Effector memory CD4-positive, alpha-beta T cell (primary cell): ENCODE data around the gene ZC3H15.
"Not testable (repeated sequence)": the region's sequence is repeated elsewhere in the genome, so short reads cannot be mapped to it uniquely, and the experiment has no call there.

ENCODE experiments used
- DNase-seq, 3 donors: peaks; one replicate each; pipeline ENCODE4 v3.0.0-alpha.2; 2020
- H3K27ac ChIP-seq: 2 replicates; pipeline ENCODE4 v1.7.0; 2013; ENCODE audit warnings: mild to moderate bottlenecking, low read length, moderate library complexity; ENCODE audit not compliant: insufficient read depth, poor library complexity, severe bottlenecking
- H3K27me3 ChIP-seq: replicated peaks from 2 replicates; pipeline ENCODE4 v1.7.0; 2013; ENCODE audit warnings: mild to moderate bottlenecking, low read length; ENCODE audit not compliant: insufficient read depth, control insufficient read depth, poor library complexity, severe bottlenecking
- H3K36me3 ChIP-seq: 2 replicates; pipeline ENCODE4 v1.7.0; 2013; ENCODE audit warnings: mild to moderate bottlenecking, low read length, moderate library complexity; ENCODE audit not compliant: control insufficient read depth, insufficient read depth
- H3K4me1 ChIP-seq: 2 replicates; pipeline ENCODE4 v1.7.0; 2013; ENCODE audit warnings: low read length, mild to moderate bottlenecking; ENCODE audit not compliant: control insufficient read depth, insufficient read depth, poor library complexity, severe bottlenecking
- H3K4me3 ChIP-seq: 2 replicates; pipeline ENCODE4 v1.7.0; 2013; ENCODE audit warnings: low read length, low read depth, mild to moderate bottlenecking; ENCODE audit not compliant: insufficient read depth, poor library complexity, severe bottlenecking
- H3K9me3 ChIP-seq: 2 replicates; pipeline ENCODE4 v1.7.0; 2013; ENCODE audit warnings: mild to moderate bottlenecking, low read length, moderate library complexity; ENCODE audit not compliant: control insufficient read depth
- total RNA-seq, 3 donors: gene quantifications; one replicate each; lab custom pipeline; 2026; lab: John Stamatoyannopoulos, UW

ZC3H15 gene
- 117 to 164 (median 122) reads per million in 3 donors for total RNA-seq

DNA sequence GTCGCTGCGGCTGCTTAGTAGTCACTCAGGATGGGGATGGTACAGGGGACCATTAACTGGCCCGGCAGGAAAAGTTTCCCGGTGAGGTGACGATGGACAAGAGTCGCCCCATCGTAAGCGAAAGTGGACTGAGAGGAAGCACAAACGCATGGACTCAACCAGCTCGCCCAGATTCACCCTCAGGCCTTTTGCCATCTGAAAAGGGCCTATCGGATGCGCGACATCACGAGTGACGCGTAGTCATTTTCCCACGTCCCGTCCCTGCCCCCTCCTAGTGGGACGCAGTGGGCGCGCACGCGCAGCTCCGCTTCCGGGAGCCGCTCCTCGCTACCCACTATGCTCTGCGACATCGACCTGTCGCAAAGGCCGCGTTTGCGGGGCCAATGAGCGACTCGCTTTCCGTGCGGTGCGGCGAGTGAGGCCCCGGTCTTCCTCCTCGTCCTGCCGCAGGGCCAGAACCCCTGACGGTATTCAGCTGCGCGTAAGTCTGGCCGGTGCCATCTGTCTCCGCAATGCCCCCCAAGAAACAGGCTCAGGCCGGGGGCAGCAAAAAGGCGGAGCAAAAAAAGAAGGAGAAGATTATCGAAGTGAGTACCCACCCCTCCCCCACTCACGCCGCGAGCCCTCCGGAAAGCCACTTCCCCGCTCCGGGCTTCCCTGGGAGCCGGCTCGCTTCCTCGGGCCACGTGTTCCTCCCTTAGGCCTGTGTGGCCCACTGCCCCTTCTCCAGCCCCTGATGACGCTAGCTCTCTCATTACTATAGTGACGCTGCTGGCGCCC, at the start of gene ZC3H15:
Gene ZC3H15, plus strand, starts transcription at position 390 of the 780 bp plus-strand sequence. Its CDS starts 123 bp downstream, at position 513.
- H3K27me3 ChIP-seq = no peaks in the 10 kb centered on the region
- peak within 1 kb of the TSS; percentile 93 for H3K27ac ChIP-seq
- DNase-seq = peak; percentile 94 to 96 (median 95)
- no peaks in the 10 kb centered on the region for H3K9me3 ChIP-seq
- H3K36me3 ChIP-seq = no peaks in the 10 kb centered on the region
- peak within 1 kb of the TSS; percentile 86 for H3K4me3 ChIP-seq
- H3K4me1 ChIP-seq = peaks cover 11% of the 10 kb centered on the region

DNA sequence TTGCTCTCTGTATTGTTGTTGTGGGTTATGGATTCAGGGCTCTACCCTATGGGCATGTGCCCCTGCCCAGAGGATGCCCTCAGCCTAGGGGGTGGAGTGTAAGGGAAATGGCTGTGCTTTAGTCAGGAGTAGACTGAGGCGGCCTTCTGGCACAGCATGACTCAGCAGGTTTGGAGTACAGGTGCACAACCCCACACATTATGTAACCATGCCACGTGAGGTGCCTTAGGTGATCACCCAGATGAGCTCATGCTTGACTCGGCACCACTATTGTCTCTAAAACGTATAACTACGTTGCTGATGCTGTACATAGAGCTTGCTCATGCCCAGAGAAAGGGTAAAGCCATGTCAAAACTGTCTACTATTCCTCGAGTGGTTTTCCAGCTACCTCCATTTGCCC, 48.3 kb upstream of the ZC3H15 start:
- no peak overlapping the region for H3K4me3 ChIP-seq
- H3K4me1 ChIP-seq = no peaks in the 10 kb centered on the region

DNA sequence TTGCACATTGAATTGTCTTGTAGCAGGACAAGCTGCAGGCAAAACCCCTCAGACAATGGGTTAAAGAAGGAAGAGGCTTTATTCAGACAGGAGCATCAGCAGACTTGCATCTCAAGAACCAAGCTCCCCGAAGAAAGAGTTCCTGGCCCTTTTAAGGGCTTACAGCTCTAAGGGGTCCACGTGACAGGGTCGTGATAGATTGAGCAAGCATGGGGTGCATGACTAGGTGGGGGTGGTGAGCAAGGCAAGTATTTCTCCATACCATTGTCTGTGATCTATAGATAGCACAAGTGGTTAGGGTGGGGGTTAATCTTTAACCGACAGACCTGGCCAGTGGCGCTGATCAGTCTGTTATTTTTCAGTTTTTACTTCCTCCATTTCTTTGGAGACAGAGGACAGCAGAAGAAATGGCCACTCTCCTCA, 46.4 kb upstream of the ZC3H15 start:
- not testable (repeated sequence) for H3K9me3 ChIP-seq, H3K4me1 ChIP-seq, H3K36me3 ChIP-seq, DNase-seq, H3K27ac ChIP-seq, H3K4me3 ChIP-seq, H3K27me3 ChIP-seq

More for the DNA sequence above, 48.3 kb upstream of the ZC3H15 start:
- DNase-seq = no peak
- Histone ChIP-seq H3K27ac (no peak overlapping the region), H3K9me3 (no peaks in the 10 kb centered on the region), H3K27me3 (no peaks in the 10 kb centered on the region), H3K36me3 (no peaks in the 10 kb centered on the region)

DNA sequence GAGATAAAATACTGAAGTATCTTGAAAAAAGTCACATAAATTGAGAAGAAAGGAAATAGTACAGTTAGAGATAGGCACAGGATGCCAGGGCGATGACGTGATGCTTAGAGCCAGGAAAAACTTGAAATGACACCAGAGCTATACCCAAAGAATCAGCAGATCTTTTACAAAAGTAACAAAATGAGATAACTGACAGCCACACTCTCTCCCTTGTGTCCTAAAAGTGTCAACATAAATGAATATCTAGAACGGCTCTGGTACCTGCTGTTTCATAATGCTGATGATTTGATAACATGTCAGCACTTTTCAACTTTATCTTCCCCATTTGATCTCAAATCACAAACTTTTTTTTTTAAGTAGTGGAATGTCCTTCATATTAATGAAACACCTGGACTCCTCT, 45.6 kb upstream of the ZC3H15 start:
- H3K4me1 ChIP-seq = no peaks in the 10 kb centered on the region
- no peak overlapping the region for H3K4me3 ChIP-seq
- no peaks in the 10 kb centered on the region for H3K36me3 ChIP-seq
- H3K9me3 ChIP-seq = no peaks in the 10 kb centered on the region
- no peak for DNase-seq
- no peaks in the 10 kb centered on the region for H3K27me3 ChIP-seq
- H3K27ac ChIP-seq = no peak overlapping the region

DNA sequence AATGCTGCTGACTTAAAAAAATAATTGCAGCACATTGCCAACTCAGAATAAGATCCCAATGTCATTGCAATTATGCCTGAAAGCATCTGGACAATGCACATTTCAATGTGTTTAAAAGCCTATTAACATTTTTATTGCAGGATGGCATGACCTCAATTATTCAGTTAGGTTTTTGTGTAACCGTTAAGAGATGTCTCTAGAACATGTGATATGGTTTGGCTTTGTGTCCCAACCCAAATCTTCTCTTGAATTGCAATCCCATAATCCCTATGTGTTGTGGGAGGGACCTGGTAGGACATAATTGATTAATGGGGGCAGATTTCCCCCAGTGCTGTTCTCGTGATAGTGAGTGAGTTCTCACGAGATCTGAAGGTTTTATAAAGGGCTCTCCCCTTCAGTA, 43.2 kb upstream of the ZC3H15 start:
- H3K4me3 ChIP-seq = no peak overlapping the region
- no peaks in the 10 kb centered on the region for H3K4me1 ChIP-seq
- no peaks in the 10 kb centered on the region for H3K36me3 ChIP-seq
- H3K9me3 ChIP-seq = no peaks in the 10 kb centered on the region
- no peak overlapping the region for H3K27ac ChIP-seq
- no peak for DNase-seq
- no peaks in the 10 kb centered on the region for H3K27me3 ChIP-seq

DNA sequence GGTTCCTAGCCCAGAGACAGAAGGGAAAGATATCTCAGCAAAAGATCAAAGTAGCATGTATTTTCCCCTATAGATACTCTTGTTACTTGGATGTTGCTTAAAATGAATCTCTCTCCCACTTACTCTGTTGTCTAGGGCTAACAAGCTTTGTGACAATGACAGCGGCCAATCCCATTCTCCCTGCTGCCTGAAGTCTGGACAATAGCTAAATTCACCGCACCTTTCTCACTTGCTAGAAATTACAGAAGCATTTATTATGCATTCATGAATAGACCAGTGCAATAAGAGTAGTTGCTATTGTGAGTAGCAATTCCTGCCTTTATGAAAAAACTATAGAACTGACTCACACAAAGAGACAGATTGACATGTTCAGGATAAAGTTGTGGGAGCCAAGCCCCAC, 42.2 kb upstream of the ZC3H15 start:
- H3K27ac ChIP-seq = no peak overlapping the region

DNA sequence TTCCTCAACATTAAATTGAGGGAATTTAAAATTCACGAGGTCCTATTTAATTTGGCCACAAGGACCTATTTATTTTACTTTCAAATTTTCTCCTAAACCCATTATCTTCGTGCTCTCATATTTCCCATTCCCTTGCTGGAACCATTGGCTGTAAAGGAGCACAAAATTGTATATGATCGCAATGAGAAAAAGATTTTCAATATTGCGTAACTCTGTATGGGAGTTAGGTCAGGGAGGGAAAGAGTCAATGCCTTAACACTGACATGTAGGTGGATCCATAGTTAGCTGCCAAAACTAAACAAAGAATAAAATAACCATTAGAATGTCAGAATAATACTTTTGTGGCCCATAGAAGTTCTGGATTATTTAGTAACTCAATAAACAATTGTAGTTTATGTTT, 40.6 kb upstream of the ZC3H15 start:
- no peaks in the 10 kb centered on the region for H3K36me3 ChIP-seq
- no peak overlapping the region for H3K27ac ChIP-seq
- no peaks in the 10 kb centered on the region for H3K4me1 ChIP-seq
- no peaks in the 10 kb centered on the region for H3K27me3 ChIP-seq
- no peak for DNase-seq
- no peak overlapping the region for H3K4me3 ChIP-seq
- no peaks in the 10 kb centered on the region for H3K9me3 ChIP-seq

More for the DNA sequence above, 42.2 kb upstream of the ZC3H15 start:
- Histone ChIP-seq H3K27me3 (no peaks in the 10 kb centered on the region), H3K9me3 (no peaks in the 10 kb centered on the region), H3K4me3 (no peak overlapping the region), H3K36me3 (no peaks in the 10 kb centered on the region), H3K4me1 (no peaks in the 10 kb centered on the region)
- DNase-seq = no peak

DNA sequence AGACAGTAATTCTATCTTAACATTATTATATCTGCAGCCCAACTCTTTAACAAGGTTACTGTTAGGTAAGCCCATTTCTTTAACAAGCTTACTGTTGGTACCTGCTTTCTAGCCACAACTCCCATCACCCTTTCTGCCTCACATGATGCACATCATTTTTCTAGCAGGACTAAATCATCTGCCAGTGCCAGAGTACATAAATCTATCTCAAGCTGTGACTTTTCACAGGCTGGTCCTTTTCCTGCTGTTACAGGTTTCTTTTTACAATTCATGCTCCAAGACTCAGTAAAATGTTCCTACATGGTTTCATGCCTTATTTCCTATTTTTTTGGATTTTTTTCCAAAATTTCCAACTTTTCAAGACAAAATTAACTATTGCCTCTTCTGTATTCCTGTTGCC, 30.4 kb upstream of the ZC3H15 start:
- Histone ChIP-seq H3K36me3 (no peaks in the 10 kb centered on the region), H3K27ac (no peak overlapping the region), H3K27me3 (no peaks in the 10 kb centered on the region), H3K9me3 (no peaks in the 10 kb centered on the region), H3K4me1 (no peaks in the 10 kb centered on the region), H3K4me3 (no peak overlapping the region)
- no peak for DNase-seq

DNA sequence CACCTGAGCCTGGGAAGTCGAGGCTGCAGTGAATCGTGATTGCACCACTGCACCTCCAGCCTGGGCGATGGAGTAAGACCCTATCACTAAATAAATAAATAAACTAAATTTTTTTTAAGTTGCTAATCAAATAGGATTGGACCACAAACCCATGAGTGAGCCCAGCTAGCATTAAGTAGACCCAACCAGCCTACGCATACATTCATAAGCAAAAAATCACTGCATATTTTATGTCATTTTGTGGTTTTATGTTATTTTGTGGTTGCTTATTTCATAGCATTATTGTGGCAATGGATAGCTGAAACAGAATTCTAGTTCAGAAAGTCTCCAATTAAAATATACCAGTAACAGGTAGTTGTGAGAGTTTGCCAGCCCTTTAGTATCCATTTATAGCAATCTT, 29.1 kb upstream of the ZC3H15 start:
- no peaks in the 10 kb centered on the region for H3K36me3 ChIP-seq
- no peaks in the 10 kb centered on the region for H3K9me3 ChIP-seq
- no peak for DNase-seq
- no peaks in the 10 kb centered on the region for H3K4me1 ChIP-seq
- H3K27me3 ChIP-seq = no peaks in the 10 kb centered on the region
- no peak overlapping the region for H3K4me3 ChIP-seq
- no peak overlapping the region for H3K27ac ChIP-seq

DNA sequence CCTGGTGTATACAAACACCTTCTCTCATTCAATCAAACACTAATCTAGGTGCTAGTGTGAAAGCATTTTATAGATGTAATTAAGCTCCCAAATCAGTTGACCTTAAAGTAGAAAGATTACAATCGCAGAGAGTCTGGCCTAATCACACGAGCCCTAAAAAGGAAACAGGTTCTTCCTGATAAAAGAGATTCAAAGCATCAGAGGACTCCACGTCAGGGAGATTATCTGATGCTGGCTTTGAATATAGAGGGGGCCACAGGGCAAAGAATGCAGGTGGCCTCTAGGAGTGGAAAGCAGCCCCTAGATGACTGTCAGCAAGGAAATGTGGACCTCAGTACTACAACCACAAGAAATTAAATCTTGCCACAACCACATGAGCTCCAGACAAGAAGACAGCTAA, 28.2 kb upstream of the ZC3H15 start:
- no peaks in the 10 kb centered on the region for H3K4me1 ChIP-seq
- no peaks in the 10 kb centered on the region for H3K36me3 ChIP-seq
- H3K9me3 ChIP-seq = no peaks in the 10 kb centered on the region
- no peak for DNase-seq
- no peaks in the 10 kb centered on the region for H3K27me3 ChIP-seq
- H3K27ac ChIP-seq = no peak overlapping the region
- H3K4me3 ChIP-seq = no peak overlapping the region
